Liver (tissue), 9 donors: ENCODE results near the gene NUTM1. TPM values are rescaled to one million over a fixed set of nuclear protein-coding genes. Genes with fewer than 3 reads are reported as not detected.

Experiments
- DNase-seq: peaks from one replicate; pipeline ENCODE4 v3.0.0-alpha.2; 2017; ENCODE audit warnings: low spot score
- H3K27ac ChIP-seq, 2 donors: one replicate each; pipeline ENCODE4 v1.7.0; 2013; ENCODE audit warnings: inconsistent platforms in 2 of 2, low read length in 2 of 2, control low read depth in 1 of 2, low read depth in 1 of 2, mild to moderate bottlenecking in 1 of 2
- H3K27me3 ChIP-seq, 4 donors: one replicate each; pipeline versions ENCODE4 v1.6.1 to v1.7.0; 2013; ENCODE audit warnings: low read length in 3 of 4, inconsistent platforms in 1 of 4, mild to moderate bottlenecking in 1 of 4, moderate library complexity in 1 of 4; ENCODE audit not compliant: control insufficient read depth in 4 of 4, insufficient read depth in 4 of 4
- H3K36me3 ChIP-seq, 4 donors: one replicate each; pipeline versions ENCODE4 v1.6.1 to v1.7.0; 2013; ENCODE audit warnings: low read length in 3 of 4, mild to moderate bottlenecking in 3 of 4, low read depth in 1 of 4, moderate library complexity in 1 of 4; ENCODE audit not compliant: control insufficient read depth in 4 of 4, insufficient read depth in 3 of 4
- H3K4me1 ChIP-seq, 4 donors: one replicate each; pipeline versions ENCODE4 v1.6.1 to v1.7.0; 2013; ENCODE audit warnings: low read length in 3 of 4, mild to moderate bottlenecking in 3 of 4, moderate library complexity in 1 of 4; ENCODE audit not compliant: control insufficient read depth in 4 of 4, insufficient read depth in 4 of 4
- H3K4me3 ChIP-seq, 3 donors: one replicate each; pipeline versions ENCODE4 v1.6.1 to v1.7.0; 2013; ENCODE audit warnings: low read length in 3 of 3, control low read depth in 1 of 3, low read depth in 1 of 3, mild to moderate bottlenecking in 1 of 3
- H3K9ac ChIP-seq, 2 donors: one replicate each; pipeline ENCODE4 v1.7.0; 2013; ENCODE audit warnings: low read length in 2 of 2, mild to moderate bottlenecking in 2 of 2, moderate library complexity in 2 of 2, control low read depth in 1 of 2, low read depth in 1 of 2
- H3K9me3 ChIP-seq, 4 donors: one replicate each; pipeline versions ENCODE4 v1.6.1 to v1.7.0; 2013; ENCODE audit warnings: low read length in 3 of 4; ENCODE audit not compliant: control insufficient read depth in 4 of 4
- EGR1 ChIP-seq, 2 donors: IDR thresholded peaks; 2 replicates each; pipeline ENCODE4 v1.6.1; 2016 to 2018; ENCODE audit warnings: antibody characterized with exemption in 2 of 2, low read depth in 2 of 2
- FOXA2 ChIP-seq: IDR thresholded peaks from 2 replicates; pipeline ENCODE4 v1.6.1; 2016; ENCODE audit warnings: antibody characterized with exemption
- GABPA ChIP-seq, 2 donors: IDR thresholded peaks in 1 of 2; conservative IDR thresholded peaks in 1 of 2; 2 replicates each; pipeline ENCODE4 v1.6.1; 2016; ENCODE audit warnings: antibody characterized with exemption in 2 of 2, mild to moderate bottlenecking in 1 of 2, moderate library complexity in 1 of 2
- HNF4A ChIP-seq, 2 donors: conservative IDR thresholded peaks; 2 replicates each; pipeline ENCODE4 v1.6.1; 2016; ENCODE audit warnings: antibody characterized with exemption in 2 of 2, mild to moderate bottlenecking in 2 of 2
- HNF4G ChIP-seq: IDR thresholded peaks from 2 replicates; pipeline ENCODE4 v1.6.1; 2016; ENCODE audit warnings: antibody characterized with exemption
- JUND ChIP-seq, 2 donors: IDR thresholded peaks; 2 replicates each; pipeline ENCODE4 v1.6.1; 2016; ENCODE audit warnings: antibody characterized with exemption in 2 of 2
- MAX ChIP-seq: IDR thresholded peaks from 2 replicates; pipeline ENCODE4 v1.6.1; 2016; ENCODE audit warnings: antibody characterized with exemption
- NR2F2 ChIP-seq: IDR thresholded peaks from 2 replicates; pipeline ENCODE4 v1.6.1; 2016; ENCODE audit warnings: antibody characterized with exemption
- RXRA ChIP-seq, 2 donors: IDR thresholded peaks; 2 replicates each; pipeline ENCODE4 v1.6.1; 2017 to 2018; ENCODE audit warnings: antibody characterized with exemption in 2 of 2, mild to moderate bottlenecking in 1 of 2
- SP1 ChIP-seq: IDR thresholded peaks from 2 replicates; pipeline ENCODE4 v1.6.1; 2018; ENCODE audit warnings: antibody characterized with exemption, mild to moderate bottlenecking
- TAF1 ChIP-seq: conservative IDR thresholded peaks from 2 replicates; pipeline ENCODE4 v1.6.1; 2016; ENCODE audit warnings: antibody characterized with exemption, mild to moderate bottlenecking
- YY1 ChIP-seq: IDR thresholded peaks from 2 replicates; pipeline ENCODE4 v1.6.1; 2016; ENCODE audit warnings: antibody characterized with exemption, mild to moderate bottlenecking
- WGBS: extraction: QIAGEN DNeasy Blood & Tissue Kit; methylation state at CpG from one replicate; pipeline ENCODE4 v1.1.7; 2013; 5-methylcytosine and 5-hydroxymethylcytosine counted together
- polyA plus RNA-seq, 2 donors: library from polyadenylated mRNA; stranded (reverse) in 1 of 2; unstranded in 1 of 2; fragments of 200-250 nt in 1 of 2; fragments of >200 nt in 1 of 2; fragmentation: Nextera tagmentation in 1 of 2; extraction: Ambion mirVana in 1 of 2; gene quantifications; one replicate each; pipeline versions ENCODE4 v1.2.1 to v1.2.3, GENCODE V29; 2013 to 2015
- total RNA-seq, 2 donors: library from RNA; depleted of rRNA; stranded (reverse); fragments of >200 nt; gene quantifications; one replicate each; pipeline ENCODE4 v1.2.3, GENCODE V29; 2014
- TF ChIP-seq, protein P1 (sequence below): IDR thresholded peaks from 2 replicates; pipeline ENCODE4 v1.6.1; 2016; ENCODE audit warnings: antibody characterized with exemption, mild to moderate bottlenecking
- TF ChIP-seq, protein P2 (sequence below): IDR thresholded peaks from 2 replicates; pipeline ENCODE4 v1.6.1; 2016; ENCODE audit warnings: antibody characterized with exemption
- TF ChIP-seq, protein P3 (sequence below): fragments of 150-350 bp; IDR thresholded peaks from 2 replicates; pipeline ENCODE4 v1.5.1; 2017; ENCODE audit warnings: improper control_type of control experiment, low read depth, low read length; ENCODE audit not compliant: missing input control
- TF ChIP-seq, protein P4 (sequence below): IDR thresholded peaks from 2 replicates; pipeline ENCODE4 v1.6.1; 2016; ENCODE audit warnings: antibody characterized with exemption
- donor health status: healthy.
- donor health status: healthy.
- donor health status: healthy.
- donor health status: healthy.
- donor health status: healthy.

The NUTM1 gene
- total and polyA plus RNA-seq, 4 donors: not detected

DNA sequence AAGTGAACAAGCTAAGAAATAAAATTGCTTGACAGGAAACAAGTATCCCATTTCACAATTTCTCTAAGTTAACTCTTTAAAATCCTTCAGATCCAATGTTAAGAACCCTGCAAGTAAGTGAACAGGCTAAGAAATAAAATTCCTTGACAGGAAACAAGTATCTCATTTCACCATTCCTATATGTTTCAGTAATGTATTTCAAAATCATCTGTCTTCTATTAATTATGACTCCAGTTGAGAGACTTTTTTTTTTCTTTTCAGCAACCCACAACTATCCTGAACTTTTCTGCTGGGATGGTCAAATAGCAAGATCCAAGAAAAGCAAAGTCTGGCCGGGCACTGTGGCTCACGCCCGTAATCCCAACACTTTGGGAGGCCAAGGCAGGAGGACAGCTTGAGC lies 3.2 kb upstream of the NUTM1 start:
- no peaks in the 10 kb centered on the region for H3K27me3 ChIP-seq
- H3K9ac ChIP-seq: no peak overlapping the region
- H3K4me3 ChIP-seq: no peak overlapping the region
- H3K4me1 ChIP-seq: peaks cover 0 to 16% (median 10%) of the 10 kb centered on the region in 4 donors
- 98% methylated on average over 3 of the region's 3 CpGs for WGBS
- H3K36me3 ChIP-seq: peaks cover 0 to 6% (median 1%) of the 10 kb centered on the region in 4 donors
- TF ChIP-seq HNF4A (conservative IDR thresholded peaks at IDR 0.05): no peak
- no peak for TF ChIP-seq EGR1 (IDR thresholded peaks at IDR 0.05; ENCODE audit: low read depth in 2 of 2)
- TF ChIP-seq, protein P1, sequence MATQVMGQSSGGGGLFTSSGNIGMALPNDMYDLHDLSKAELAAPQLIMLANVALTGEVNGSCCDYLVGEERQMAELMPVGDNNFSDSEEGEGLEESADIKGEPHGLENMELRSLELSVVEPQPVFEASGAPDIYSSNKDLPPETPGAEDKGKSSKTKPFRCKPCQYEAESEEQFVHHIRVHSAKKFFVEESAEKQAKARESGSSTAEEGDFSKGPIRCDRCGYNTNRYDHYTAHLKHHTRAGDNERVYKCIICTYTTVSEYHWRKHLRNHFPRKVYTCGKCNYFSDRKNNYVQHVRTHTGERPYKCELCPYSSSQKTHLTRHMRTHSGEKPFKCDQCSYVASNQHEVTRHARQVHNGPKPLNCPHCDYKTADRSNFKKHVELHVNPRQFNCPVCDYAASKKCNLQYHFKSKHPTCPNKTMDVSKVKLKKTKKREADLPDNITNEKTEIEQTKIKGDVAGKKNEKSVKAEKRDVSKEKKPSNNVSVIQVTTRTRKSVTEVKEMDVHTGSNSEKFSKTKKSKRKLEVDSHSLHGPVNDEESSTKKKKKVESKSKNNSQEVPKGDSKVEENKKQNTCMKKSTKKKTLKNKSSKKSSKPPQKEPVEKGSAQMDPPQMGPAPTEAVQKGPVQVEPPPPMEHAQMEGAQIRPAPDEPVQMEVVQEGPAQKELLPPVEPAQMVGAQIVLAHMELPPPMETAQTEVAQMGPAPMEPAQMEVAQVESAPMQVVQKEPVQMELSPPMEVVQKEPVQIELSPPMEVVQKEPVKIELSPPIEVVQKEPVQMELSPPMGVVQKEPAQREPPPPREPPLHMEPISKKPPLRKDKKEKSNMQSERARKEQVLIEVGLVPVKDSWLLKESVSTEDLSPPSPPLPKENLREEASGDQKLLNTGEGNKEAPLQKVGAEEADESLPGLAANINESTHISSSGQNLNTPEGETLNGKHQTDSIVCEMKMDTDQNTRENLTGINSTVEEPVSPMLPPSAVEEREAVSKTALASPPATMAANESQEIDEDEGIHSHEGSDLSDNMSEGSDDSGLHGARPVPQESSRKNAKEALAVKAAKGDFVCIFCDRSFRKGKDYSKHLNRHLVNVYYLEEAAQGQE: no peak
- TF ChIP-seq, protein P2, sequence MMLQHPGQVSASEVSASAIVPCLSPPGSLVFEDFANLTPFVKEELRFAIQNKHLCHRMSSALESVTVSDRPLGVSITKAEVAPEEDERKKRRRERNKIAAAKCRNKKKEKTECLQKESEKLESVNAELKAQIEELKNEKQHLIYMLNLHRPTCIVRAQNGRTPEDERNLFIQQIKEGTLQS: no peak
- no peak overlapping the region for H3K27ac ChIP-seq
- no peak for DNase-seq
- no peaks in the 10 kb centered on the region for H3K9me3 ChIP-seq

- Histone ChIP-seq H3K4me3 (peak overlapping the region; percentile 71 to 93 (median 93)), H3K27me3 (peaks cover 0 to 2% (median 0%) of the 10 kb centered on the region in 4 donors), H3K27ac (no peak overlapping the region), H3K9me3 (no peaks in the 10 kb centered on the region), H3K9ac (no peak overlapping the region), H3K36me3 (peaks cover 0 to 6% (median 1%) of the 10 kb centered on the region in 4 donors), H3K4me1 (peaks cover 0 to 13% (median 10%) of the 10 kb centered on the region in 4 donors)
- 94% methylated on average over 15 of the region's 15 CpGs for WGBS
- DNase-seq: no peak
- TF ChIP-seq, protein P2: no peak
- no peak for TF ChIP-seq TAF1
- no peak for TF ChIP-seq JUND (IDR thresholded peaks at IDR 0.05)
- no peak for TF ChIP-seq NR2F2
- TF ChIP-seq MAX: no peak
- no peak for TF ChIP-seq RXRA (IDR thresholded peaks at IDR 0.05)
- no peak for TF ChIP-seq GABPA (IDR thresholded peaks at IDR 0.05 in 1 of 2, conservative IDR thresholded peaks at IDR 0.05 in 1 of 2)
- no peak for TF ChIP-seq FOXA2
- TF ChIP-seq HNF4G: no peak
- TF ChIP-seq EGR1 (IDR thresholded peaks at IDR 0.05; ENCODE audit: low read depth in 2 of 2): no peak
- TF ChIP-seq, protein P3, sequence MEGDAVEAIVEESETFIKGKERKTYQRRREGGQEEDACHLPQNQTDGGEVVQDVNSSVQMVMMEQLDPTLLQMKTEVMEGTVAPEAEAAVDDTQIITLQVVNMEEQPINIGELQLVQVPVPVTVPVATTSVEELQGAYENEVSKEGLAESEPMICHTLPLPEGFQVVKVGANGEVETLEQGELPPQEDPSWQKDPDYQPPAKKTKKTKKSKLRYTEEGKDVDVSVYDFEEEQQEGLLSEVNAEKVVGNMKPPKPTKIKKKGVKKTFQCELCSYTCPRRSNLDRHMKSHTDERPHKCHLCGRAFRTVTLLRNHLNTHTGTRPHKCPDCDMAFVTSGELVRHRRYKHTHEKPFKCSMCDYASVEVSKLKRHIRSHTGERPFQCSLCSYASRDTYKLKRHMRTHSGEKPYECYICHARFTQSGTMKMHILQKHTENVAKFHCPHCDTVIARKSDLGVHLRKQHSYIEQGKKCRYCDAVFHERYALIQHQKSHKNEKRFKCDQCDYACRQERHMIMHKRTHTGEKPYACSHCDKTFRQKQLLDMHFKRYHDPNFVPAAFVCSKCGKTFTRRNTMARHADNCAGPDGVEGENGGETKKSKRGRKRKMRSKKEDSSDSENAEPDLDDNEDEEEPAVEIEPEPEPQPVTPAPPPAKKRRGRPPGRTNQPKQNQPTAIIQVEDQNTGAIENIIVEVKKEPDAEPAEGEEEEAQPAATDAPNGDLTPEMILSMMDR: no peak
- no peak for TF ChIP-seq SP1
- TF ChIP-seq, protein P1: no peak
- TF ChIP-seq, protein P4, sequence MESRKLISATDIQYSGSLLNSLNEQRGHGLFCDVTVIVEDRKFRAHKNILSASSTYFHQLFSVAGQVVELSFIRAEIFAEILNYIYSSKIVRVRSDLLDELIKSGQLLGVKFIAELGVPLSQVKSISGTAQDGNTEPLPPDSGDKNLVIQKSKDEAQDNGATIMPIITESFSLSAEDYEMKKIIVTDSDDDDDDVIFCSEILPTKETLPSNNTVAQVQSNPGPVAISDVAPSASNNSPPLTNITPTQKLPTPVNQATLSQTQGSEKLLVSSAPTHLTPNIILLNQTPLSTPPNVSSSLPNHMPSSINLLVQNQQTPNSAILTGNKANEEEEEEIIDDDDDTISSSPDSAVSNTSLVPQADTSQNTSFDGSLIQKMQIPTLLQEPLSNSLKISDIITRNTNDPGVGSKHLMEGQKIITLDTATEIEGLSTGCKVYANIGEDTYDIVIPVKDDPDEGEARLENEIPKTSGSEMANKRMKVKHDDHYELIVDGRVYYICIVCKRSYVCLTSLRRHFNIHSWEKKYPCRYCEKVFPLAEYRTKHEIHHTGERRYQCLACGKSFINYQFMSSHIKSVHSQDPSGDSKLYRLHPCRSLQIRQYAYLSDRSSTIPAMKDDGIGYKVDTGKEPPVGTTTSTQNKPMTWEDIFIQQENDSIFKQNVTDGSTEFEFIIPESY: no peak
- no peak for TF ChIP-seq HNF4A (conservative IDR thresholded peaks at IDR 0.05)
- TF ChIP-seq YY1: no peak
Observed at GRCh38 chr15:34341381-34342212, 1.5 kb upstream of the NUTM1 start.
